ENCODE results near the gene TOP2A.

- TF ChIP-seq ZNF274 (IDR thresholded peaks at IDR 0.05; ENCODE audit: low read depth, low read length): no peak
- no peak for TF ChIP-seq YY1 (IDR thresholded peaks at IDR 0.05; ENCODE audit: insufficient read depth, insufficient read length)
- TF ChIP-seq SUZ12 (IDR thresholded peaks at IDR 0.05; ENCODE audit: extremely low read depth, insufficient read depth, insufficient read length): no peak
These were observed 68.9 kb downstream of the TOP2A start for GRCh38 chr17:40348562-40349476.

All from NT2/D1 (cell line).